NCI-H2227 treated with DMSO at 0.1 percent for 48 hours (cell line): ENCODE data around the gene NOS1AP.

Experiments
- DNase-seq: peaks from one replicate; lab custom pipeline; 2025; lab: John Stamatoyannopoulos, UW

Gene NOS1AP

DNA sequence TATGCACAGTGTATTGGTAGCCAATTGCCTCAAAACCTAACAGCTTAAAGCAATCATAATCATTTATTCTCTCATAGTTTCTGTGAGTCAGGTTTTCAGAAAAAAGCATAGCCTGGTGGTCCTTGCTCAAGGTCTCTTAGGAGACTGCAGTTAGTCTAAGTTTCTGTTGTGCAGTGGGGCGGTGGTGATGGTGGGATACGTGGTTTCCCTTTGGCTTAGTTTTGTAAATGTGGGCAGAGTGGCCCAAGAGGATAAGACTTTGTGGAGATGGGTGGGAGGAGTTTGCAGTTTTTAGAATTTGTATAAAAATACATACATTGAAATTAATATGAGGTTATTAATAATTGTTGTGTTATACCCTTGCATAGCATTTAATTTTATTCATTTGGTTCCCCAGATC is 68.6 kb downstream of the NOS1AP start:
- no peak for DNase-seq

- no peak for DNase-seq
These were observed 69.2 kb downstream of the NOS1AP start for GRCh38 chr1:162138599-162139181.

GRCh38 chr1:162139211-162139610 is 69.7 kb downstream of the NOS1AP start:
- DNase-seq: no peak

- no peak for DNase-seq
These were observed 72.0 kb downstream of the NOS1AP start for GRCh38 chr1:162141281-162142054.

GRCh38 chr1:162142968-162143367 is 73.5 kb downstream of the NOS1AP start:
- no peak for DNase-seq

DNA sequence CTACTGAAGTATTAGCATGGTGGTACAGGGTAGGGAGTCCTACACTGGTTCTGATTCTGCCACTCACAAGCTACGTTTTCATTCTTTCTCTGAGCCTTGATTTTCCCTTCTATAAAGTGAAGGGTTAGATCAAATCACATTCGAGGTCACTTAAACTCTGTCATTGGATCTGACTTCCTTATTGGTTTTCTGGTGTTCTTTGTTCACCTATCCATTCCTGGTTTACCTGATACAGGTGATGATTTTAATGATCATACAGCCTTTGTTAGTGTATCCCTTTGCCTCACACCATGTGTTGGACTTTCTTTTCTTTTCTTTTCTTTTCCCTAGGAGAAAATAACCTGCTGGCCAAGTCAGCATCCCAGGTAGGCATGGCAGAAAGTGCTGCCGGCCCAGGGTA is 74.8 kb downstream of the NOS1AP start:
- no peak for DNase-seq

DNA sequence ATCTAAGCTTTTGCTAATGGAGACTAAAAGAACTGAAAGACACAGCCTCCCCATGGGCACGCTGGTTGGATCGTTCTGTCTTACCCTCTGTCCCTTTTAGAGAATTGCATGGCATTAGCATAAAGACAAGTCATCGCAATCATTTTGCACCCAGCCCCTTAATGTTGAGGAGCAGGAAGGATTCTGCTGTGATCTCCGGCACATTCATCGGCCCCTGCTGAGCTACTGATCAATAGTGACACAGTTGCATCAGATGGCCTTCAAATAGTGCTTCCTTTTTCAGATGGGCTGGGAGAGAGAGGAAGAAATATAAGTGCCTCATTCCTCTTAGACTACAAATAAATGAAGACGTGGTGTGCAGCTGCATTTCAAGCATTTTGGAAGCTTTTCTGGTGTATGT is 75.4 kb downstream of the NOS1AP start:
- DNase-seq: no peak

DNA sequence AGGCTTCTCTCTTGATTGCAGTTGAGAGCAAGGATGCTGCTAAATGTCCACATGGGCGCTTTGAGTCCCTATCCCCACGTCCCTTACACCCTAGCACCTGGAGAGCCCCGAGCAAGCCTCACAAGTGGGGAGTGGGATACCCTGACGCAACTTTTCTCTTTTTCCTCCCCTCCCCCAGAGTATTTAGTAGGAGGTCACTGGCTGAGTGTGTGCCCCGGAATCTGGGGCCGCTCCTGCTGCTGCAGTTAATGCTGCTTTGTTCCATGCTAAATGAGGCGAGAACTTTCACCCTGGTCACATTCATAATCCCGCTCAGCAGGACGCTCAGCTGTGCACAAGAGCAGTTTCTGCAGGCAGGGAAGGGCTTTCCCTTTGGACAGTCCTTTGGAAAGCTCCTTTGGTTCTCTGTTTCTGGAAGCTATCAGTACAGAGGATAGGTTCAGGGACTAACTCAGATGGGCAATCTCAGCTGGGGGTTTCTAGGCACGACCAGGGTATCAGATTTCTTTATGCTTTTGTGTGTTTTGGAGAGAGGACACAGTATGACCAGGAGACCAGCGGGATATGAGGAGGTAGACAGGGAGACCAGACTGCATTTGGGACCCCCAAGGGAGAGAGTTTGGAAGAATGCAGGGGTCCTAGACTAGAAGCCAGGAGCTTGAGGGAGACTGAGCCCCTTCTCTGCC is 75.9 kb downstream of the NOS1AP start:
- DNase-seq: peak; percentile 14

GRCh38 chr1:162145966-162146696 is 76.6 kb downstream of the NOS1AP start:
- DNase-seq: no peak

GRCh38 chr1:162147760-162148159 is 78.3 kb downstream of the NOS1AP start:
- DNase-seq: no peak

GRCh38 chr1:162150112-162150511 is 80.6 kb downstream of the NOS1AP start:
- no peak for DNase-seq

DNA sequence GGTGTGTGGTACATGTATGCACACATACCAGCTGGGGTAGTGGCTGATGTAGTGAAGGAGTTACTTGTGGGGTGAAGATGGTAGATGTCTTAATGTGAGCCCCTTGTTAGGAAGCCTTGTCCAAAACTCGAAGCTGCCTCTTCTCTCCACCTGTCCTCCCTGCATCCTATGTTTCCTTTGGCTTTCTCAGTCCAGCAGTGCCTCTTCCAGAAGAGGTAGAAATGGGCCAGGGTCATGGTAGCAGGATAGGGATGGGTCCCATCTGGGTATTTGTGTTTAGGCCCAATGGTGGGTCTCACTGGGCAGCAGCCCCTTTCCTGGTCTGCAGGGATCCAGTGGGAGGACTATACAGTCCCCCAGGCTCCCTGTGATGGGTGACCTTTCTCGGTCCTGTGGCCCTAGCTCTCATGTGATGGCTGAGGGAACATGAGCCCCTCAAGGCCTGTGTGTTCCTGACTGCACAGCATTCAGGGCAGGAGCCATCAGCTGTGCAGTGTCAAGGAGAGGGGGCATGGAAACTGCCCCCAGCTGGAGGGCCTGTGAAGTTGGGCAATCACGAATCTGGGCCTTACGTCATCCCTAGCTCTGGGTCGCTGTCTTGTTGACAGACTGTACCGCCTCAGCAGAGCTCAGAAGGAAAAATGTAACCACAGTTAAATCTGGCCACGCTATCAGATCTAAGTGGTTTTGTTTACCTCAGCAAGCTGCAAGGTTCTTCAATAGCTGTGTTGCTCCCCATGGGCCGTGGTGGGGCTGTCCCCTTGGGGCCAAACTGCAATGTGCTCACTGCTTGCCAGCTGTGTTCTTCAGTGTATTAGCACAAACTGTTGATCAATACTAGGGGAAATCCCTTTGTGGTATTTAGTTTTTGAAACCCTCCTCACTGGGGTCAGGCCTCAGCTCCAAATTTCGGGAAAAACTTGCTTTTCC is 82.7 kb downstream of the NOS1AP start:
- no peak for DNase-seq

DNA sequence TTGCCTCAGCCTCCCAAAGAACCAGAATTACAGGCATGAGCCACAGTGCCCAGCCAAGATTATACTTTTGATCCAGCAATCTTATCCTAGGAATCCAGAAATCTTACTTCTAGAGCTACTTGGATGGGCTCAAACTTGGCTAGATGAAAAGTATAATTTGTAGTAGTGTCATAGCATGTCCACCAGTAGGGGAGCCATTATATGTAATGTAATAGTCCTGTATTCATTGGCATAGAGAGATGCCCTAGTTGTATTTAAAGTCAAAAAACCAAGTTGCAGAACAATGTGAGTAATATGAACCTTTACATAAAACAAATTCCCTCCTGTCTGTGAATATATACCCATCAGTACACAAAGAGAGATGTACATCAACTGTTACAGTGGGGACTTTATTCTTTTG is 83.9 kb downstream of the NOS1AP start:
- DNase-seq: no peak

GRCh38 chr1:162157469-162157868 is 88.0 kb downstream of the NOS1AP start:
- no peak for DNase-seq

DNA sequence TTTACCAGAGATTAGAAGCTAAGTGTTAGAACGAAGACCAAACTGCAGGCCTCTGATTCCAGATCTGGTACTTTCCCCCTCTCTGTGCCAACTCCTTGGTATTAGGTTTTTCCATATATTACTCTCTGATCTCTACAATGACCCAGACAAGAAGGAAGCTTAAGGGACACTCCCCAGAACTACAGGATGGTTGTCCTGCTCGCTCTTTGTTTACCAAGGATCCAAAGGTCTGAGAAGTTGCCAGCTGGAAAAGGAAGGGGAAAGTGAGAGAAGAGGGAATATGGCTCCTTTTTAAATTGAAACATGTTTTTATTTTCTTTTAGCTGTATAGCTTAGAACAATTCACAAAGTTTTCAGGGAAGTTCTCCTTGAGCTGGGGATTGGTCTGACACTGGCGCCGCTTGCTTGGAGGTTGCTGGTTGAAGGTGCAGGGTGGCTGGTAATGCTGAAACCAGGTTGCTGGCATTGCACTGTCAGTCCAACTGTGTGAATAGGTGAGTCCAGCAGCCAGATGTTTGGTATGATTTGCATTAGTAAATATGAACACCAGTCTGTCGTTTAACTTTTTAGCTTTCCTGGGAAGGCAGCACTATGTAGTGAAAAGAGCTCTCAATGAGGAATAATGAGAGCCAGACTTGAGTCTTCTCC is 89.3 kb downstream of the NOS1AP start:
- DNase-seq: no peak

- no peak for DNase-seq
These were observed 90.0 kb downstream of the NOS1AP start for GRCh38 chr1:162159515-162159914.

GRCh38 chr1:162161916-162162550 is 92.5 kb downstream of the NOS1AP start:
- no peak for DNase-seq

GRCh38 chr1:162165528-162165927 is 96.0 kb downstream of the NOS1AP start:
- no peak for DNase-seq

GRCh38 chr1:162166917-162167615 is 97.6 kb downstream of the NOS1AP start:
- no peak for DNase-seq

- no peak for DNase-seq
These were observed 98.8 kb downstream of the NOS1AP start for GRCh38 chr1:162168261-162168660.
